ENCODE measurements around the gene CCL11.

The CCL11 gene

GRCh38 chr17:34257986-34258326 lies 27.6 kb upstream of the CCL11 start:
- DNase-seq = no peak

- no peak for DNase-seq
Observed at GRCh38 chr17:34259146-34259545, 26.4 kb upstream of the CCL11 start.

DNA sequence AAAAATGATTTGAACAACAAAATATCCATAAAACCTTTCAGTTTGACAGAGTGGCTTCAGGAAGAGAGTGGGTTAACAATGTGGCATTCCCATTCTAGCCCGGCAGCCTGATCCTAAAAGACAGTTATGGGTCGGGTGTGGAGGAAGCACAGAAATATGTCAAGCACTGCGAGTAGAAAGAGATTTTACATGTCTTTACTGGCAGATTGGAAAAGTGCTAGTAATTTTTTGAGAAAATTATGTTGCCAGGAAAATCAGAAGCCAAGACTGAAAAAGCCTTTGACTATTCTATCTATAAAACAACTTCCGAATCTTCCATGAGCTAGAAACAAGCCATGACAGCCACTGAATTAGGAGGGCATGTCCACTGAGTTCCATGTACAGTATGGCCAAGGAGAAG lies 24.7 kb upstream of the CCL11 start:
- DNase-seq = no peak

- no peak for DNase-seq
Observed at GRCh38 chr17:34261568-34262337, 23.8 kb upstream of the CCL11 start.

DNA sequence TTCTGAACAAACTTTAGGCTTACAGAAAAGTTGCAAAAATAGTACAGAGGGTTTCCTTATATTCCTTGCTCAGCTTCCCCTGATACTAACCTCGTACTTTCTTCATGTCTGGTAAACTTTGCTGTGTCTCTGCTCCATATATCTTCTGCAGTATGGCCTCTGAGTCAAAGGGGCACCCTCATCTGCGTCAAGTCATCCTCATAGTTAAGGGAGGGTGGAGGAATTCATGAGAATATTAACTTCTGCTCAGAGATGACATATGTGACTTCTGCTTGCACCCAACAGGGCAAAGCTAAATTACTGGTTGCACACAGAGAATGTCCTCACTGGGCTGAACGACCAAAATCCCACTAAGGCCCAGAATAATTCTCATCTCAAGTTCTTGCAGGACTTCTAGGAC lies 19.8 kb upstream of the CCL11 start:
- DNase-seq = no peak

GRCh38 chr17:34269969-34270368 lies 15.6 kb upstream of the CCL11 start, which contains the start of gene CCL7:
Gene CCL7 (plus strand): TSS chr17:34270221. CDS start chr17:34270291, 70 bp downstream.
- DNase-seq = no peak

DNA sequence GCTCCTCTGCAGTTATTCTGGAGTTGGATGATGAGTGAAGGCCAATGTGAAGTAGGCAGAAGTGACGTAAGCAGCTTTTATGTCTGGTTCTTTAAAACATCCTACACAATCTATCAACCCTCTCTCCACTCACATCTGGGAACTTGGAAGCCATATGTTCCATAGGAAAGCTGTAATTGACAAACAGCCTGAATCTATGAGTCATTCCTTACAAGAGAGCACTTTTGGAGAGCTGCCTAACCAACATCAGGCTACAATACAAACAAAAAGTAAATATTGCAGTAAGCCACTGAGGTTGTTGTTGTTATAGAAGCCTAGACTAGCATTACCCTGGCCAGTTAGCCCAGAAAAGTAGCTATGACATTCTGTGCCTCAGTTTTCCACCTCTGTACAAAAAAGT lies 9.7 kb upstream of the CCL11 start:
- no peak for DNase-seq

DNA sequence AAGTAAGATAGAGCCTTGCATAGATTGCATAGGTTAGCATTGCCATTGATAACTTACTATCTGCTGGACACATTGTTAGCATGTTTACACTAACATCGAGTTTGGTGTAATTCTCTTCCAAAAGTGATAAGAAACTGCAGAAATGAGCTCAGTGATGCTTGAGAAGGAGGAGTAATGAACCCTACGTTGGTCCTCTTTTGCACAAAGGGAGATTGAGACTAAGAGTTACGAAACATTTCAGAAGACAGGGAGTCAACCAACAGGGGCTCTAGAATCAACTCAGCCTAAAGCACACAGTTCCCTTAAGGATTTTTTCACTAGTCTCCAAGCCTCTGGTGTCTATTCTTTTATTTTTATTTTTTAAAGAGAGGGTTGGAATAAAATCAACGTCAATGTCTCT lies 8.7 kb upstream of the CCL11 start:
- no peak for DNase-seq

- no peak for DNase-seq
Observed at GRCh38 chr17:34283571-34283970, 2.0 kb upstream of the CCL11 start.

DNA sequence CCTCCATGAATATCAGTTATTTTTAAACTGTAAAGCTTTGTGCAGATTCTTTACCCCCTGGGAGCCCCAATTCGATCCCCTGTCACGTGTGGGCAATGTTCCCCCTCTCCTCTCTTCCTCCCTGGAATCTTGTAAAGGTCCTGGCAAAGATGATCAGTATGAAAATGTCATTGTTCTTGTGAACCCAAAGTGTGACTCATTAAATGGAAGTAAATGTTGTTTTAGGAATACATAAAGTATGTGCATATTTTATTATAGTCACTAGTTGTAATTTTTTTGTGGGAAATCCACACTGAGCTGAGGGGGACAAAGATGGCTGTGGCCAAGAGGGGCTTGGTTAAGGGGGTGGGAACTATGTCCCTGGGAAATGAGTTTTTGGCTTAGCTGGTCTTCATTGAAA lies 2.3 kb downstream of the CCL11 start:
- no peak for DNase-seq

- no peak for DNase-seq
Observed at GRCh38 chr17:34290586-34290985, 5.0 kb downstream of the CCL11 start.

DNA sequence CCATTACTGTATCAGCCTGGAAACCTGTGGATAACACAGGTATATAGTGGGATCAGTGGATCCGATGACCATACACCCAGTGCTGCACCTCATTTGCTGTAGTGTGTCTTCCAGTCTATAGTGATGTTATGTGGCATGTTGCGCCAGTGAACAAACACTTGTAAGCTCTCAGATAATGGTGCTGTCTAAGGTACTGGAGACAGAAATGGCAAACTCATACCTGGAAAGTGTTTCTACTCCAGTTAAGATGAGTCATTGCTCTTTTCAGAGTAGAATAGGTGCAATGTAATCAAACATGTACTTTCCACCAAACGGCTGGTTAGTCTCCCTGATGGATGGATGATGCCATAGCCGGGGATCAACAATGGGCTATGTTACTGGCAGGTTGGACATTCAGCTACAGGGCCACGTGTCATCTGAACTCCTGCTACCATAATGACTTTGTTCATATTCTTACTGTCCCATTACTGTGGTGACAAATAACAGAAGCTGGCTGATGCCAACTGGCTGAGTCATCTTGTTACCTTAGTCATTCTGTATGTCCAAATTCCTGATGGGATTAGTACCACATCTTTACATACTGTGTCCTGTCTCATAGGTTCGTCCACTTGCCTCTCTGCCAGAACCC lies 6.3 kb downstream of the CCL11 start:
- no peak for DNase-seq

DNA sequence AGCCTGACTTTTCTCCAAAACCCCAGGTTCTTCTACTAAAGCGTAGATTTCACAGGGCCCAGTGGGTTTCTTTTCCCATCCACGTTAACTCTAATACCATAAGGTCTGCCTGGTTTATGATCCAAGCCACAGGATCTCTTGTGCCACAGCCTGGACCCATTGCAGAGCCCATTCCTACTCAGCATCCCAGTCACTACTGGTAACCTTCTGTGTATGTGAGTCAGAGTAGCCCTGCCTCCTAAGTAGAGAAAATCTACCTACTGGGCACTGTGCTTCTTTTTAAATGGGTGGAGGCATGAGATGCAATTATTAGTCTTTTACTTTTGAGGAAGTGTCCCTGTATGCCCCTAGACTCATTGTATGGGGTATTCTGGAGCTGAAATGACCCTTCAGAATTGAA lies 13.5 kb downstream of the CCL11 start:
- no peak for DNase-seq

- no peak for DNase-seq
Observed at GRCh38 chr17:34299956-34300577, 14.5 kb downstream of the CCL11 start.

- DNase-seq = no peak
Observed at GRCh38 chr17:34300652-34301370, 15.3 kb downstream of the CCL11 start.

DNA sequence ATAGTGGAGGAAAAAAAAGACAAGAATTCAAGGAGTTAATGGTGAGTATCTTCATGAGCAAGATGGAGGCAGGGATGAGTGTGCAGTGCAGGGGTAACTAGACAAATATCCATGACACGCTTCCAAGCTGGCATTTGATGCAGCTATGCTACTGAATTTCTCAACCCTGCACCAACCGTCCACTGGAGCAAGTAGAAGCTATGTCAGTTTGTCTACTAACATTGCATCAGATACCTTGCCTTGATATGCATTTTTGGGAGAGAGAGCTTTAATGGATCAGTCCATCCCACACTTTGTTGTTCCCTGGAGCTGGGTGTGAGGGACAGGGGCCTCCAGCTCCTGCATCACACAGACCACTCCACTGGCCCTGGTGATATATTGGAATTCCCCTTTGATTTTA lies 16.4 kb downstream of the CCL11 start:
- no peak for DNase-seq

DNA sequence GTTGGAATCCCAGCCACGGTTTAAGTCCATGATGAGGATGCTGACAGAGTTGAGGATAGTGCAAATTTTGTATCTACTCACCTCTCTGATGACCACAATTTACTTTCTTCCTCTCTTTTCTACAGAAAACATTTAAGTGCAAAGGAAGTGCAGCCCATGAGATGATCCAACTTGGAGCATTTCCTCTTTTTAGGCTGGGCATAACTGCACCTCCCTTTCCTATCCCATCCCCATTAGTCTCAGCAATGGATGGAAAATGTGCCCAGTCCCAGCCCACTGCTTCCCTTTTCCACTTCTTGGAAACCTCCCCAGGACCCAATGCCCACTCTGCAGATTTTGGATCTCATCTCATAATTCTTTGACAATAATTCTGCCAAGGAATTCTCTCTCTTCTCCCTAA lies 17.1 kb downstream of the CCL11 start:
- DNase-seq = no peak

DNA sequence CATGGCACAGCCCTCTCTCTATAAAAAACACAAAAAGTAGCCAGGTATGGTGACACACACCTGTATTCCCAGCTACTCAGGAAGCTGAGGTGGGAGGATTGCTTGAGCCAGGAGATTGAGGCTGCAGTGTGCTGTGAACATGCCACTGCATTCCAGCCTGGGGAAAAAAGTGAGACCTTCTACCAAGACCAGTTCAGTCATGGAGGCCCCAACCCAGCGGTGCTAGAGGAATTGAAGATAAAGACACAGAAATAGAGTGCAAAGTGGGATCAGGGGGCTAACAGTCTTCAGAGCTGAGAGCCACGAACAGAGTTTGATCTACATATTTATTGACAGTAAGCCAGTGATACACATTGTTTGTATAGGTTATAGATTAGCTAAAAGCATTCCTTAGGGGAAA lies 18.1 kb downstream of the CCL11 start:
- DNase-seq = no peak

DNA sequence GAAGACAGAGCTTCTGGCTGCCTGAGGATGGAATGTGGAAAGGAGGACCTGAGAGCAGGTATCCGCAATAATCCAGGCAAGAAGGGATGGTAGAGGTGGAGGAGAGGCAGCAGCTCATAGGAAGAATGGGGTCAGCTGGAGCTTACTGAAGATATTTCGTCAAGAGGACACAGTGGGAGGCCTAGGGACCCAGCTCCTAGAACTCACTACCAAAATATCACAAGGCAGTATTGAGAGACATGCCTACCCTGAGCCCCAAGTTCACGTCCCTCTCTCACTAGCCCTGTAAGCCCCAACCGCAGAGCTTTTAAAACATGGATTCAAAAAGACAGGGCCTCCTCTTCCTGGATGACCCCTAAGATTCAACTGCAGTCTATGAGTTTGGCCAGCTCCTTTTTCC lies 19.5 kb downstream of the CCL11 start:
- no peak for DNase-seq

DNA sequence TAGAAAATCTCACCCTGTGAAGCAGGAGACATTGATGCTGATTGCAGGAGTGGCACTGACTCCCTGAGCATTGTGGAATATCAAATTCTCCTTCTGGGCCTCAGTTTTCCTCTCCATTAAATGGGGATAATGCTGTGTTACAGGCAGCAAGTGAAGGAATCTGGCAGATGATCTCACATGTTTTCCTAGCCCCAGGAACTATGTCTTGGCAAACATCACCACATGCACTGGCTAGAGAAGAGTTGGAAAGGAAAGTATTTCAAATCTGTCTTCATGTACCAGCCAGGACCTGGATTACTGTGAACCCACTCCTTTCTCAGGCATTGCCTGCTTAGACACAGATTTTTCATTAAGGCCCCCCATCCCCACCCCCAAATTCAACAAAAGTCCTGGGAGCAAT lies 20.1 kb downstream of the CCL11 start:
- no peak for DNase-seq

GRCh38 chr17:34306466-34306865 lies 20.9 kb downstream of the CCL11 start:
- no peak for DNase-seq

DNA sequence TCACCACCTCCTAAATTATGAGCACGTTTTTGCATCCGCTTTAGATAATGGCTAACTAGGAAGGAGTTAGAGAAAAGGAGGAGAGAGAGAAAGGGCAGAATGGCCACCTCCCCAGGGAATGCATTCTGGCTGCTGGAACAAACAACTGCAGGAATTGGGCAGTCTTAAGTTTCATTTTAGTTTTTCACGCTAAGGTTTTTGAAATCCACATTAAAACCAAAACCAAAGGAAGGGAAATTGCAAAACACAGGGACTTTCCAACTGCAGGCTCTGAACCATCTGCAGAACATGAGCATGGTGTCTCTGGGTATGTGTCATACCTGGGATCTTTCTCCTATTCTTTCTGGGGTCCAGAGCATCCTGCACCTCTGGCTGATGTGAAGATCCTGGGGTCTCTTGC lies 21.6 kb downstream of the CCL11 start:
- no peak for DNase-seq

DNA sequence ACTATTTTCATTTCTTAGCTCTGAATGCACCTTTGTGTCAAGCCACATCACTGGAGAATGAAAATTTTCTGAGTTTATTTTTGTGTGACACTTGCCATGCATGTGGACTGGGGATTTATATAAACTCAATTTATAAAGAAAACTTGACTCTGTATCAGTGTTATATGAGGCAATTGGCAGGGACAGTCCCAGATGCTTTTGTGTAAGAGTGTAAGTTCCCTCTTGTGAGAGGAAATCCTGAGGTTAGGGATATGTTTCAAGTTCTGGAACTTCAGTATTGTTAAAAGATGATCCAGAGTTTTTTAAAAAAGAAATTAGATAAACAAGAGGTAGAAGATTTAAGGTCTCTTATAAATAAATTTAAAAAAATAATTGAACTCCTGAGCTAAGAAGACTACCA lies 22.8 kb downstream of the CCL11 start:
- DNase-seq = no peak

DNA sequence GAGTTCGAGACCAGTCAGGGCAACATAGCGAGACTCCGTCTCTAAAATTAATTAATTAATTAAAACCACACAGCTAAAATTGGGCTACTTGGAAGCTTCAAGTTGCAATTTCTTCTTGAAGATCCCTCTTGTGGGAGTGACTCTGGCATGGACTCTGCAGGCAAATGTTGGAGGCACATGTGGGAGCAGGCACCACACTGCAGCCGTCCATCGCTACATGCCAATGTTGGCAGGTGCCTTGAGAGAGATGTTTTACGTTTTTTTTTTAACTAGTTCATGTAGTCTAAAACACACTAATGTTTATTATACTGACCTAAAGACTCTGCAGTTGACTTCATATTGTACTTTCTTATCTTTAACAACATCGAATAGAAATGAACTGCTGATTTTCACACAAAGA lies 25.7 kb downstream of the CCL11 start:
- DNase-seq = no peak

Data from right forelimb (tissue), 1 donor.